A673 (cell line): ENCODE data around the gene TRIM50. TPM values are rescaled to one million over a fixed set of nuclear protein-coding genes. Genes with fewer than 3 reads are reported as not detected.
"Not testable (repeated sequence)": the region's sequence is repeated elsewhere in the genome, so short reads cannot be mapped to it uniquely, and the experiment has no call there.

Experiments
- BruUV-seq: library from RNA; stranded (reverse); fragments of 400-500 nt; replicated peaks from 2 replicates; lab custom pipeline; 2021; lab: Mats Ljungman, UMichigan
- CTCF ChIA-PET: fragments of 300-600 bp; sonication (Branson Sonifier 250); formaldehyde crosslinking; loops from one replicate; lab custom pipeline; 2022; ENCODE audit warnings: antibody characterized with exemption; lab: Charles Lee
- POLR2A ChIA-PET: fragments of 300-600 bp; sonication (Branson Sonifier 250); formaldehyde crosslinking; loops from one replicate; lab custom pipeline; 2022; ENCODE audit warnings: antibody characterized with exemption; ENCODE audit not compliant: low non-redundant PET; lab: Charles Lee
- DNase-seq: peaks from one replicate; pipeline ENCODE4 v3.0.0-alpha.2; 2015; ENCODE audit warnings: low spot score
- H3K27ac ChIP-seq: fragments of 200-600 bp; sonication (generic); 2 replicates; pipeline ENCODE4 v1.5.1; 2016; ENCODE audit warnings: mixed run types, low read depth, mild to moderate bottlenecking, mixed read lengths, antibody characterized with exemption, low read length; ENCODE audit not compliant: poor library complexity, severe bottlenecking
- H3K27me3 ChIP-seq: fragments of 200-600 bp; sonication (generic); replicated peaks from 2 replicates; pipeline ENCODE4 v1.6.1; 2017; ENCODE audit warnings: mixed run types, low read depth, mild to moderate bottlenecking, mixed read lengths, antibody characterized with exemption, low read length; ENCODE audit not compliant: insufficient read depth, poor library complexity
- H3K36me3 ChIP-seq: fragments of 200-600 bp; sonication (generic); 2 replicates; pipeline ENCODE4 v1.6.1; 2016; ENCODE audit warnings: mixed run types, mild to moderate bottlenecking, mixed read lengths, antibody characterized with exemption, low read length; ENCODE audit not compliant: insufficient read depth, poor library complexity, severe bottlenecking
- H3K4me1 ChIP-seq: fragments of 200-600 bp; sonication (generic); 2 replicates; pipeline ENCODE4 v1.6.1; 2017; ENCODE audit warnings: mixed run types, mild to moderate bottlenecking, mixed read lengths, antibody characterized with exemption, low read length; ENCODE audit not compliant: insufficient read depth, poor library complexity, severe bottlenecking
- H3K4me3 ChIP-seq: fragments of 200-600 bp; sonication (generic); 2 replicates; pipeline ENCODE4 v1.5.1; 2016; ENCODE audit warnings: low read depth, mixed run types, mild to moderate bottlenecking, mixed read lengths, low read length; ENCODE audit not compliant: poor library complexity, severe bottlenecking
- H3K9me3 ChIP-seq: fragments of 200-600 bp; sonication (generic); 2 replicates; pipeline ENCODE4 v1.6.1; 2016; ENCODE audit warnings: mixed run types, low read depth, mild to moderate bottlenecking, mixed read lengths, antibody characterized with exemption, low read length; ENCODE audit not compliant: poor library complexity, severe bottlenecking
- EZH2 ChIP-seq: fragments of 200-600 bp; sonication (generic); IDR thresholded peaks from 2 replicates; pipeline ENCODE4 v1.6.1; 2017; ENCODE audit warnings: borderline replicate concordance, low read depth, mild to moderate bottlenecking, mixed read lengths, antibody characterized with exemption, low read length; ENCODE audit not compliant: poor library complexity, severe bottlenecking
- intact Hi-C: fragments of 100-400 bp; cut with micrococcal nuclease; formaldehyde crosslinking; loops from one replicate; pipeline ENCODE4 v1.10.0; 2022; ENCODE audit not compliant: unreplicated experiment
- total RNA-seq: library from RNA; stranded (reverse); gene quantifications from 2 replicates; pipeline ENCODE4 v1.2.3, GENCODE V29; 2021
- TF ChIP-seq, protein P1 (sequence below): fragments of 300-800, 200-600 bp; sonication (generic); conservative IDR thresholded peaks from 2 replicates; pipeline ENCODE4 v1.5.1; 2017; ENCODE audit warnings: low read depth, mild to moderate bottlenecking, antibody characterized with exemption, low read length, moderate library complexity, mixed read lengths

The TRIM50 gene
- total RNA-seq, 1 experiment from 2014 or later: not detected

DNA sequence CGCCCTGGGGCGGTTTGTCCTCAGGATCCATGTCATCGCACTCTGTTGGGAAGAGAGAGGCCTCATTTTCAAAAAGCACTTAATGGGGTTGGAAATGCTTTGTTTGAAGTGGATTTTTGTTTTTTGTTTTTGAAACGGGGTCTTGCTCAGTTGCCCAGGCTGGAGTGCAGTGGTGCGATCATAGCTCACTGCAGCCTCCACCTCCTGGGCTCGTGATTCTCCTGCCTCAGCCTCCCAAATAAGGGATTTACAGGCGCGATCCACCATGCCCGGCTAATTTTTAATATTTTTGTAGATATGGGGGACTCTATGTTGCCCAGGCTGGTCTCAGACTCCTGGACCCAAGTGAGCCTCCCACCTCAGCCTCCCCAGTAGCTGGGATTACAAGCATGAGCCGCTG, 814 bp upstream of the TRIM50 start:
- H3K4me3 ChIP-seq: no peak overlapping the region
- H3K27ac ChIP-seq: no peak overlapping the region
- no TSS peak for BruUV-seq
- TF ChIP-seq, protein P1, sequence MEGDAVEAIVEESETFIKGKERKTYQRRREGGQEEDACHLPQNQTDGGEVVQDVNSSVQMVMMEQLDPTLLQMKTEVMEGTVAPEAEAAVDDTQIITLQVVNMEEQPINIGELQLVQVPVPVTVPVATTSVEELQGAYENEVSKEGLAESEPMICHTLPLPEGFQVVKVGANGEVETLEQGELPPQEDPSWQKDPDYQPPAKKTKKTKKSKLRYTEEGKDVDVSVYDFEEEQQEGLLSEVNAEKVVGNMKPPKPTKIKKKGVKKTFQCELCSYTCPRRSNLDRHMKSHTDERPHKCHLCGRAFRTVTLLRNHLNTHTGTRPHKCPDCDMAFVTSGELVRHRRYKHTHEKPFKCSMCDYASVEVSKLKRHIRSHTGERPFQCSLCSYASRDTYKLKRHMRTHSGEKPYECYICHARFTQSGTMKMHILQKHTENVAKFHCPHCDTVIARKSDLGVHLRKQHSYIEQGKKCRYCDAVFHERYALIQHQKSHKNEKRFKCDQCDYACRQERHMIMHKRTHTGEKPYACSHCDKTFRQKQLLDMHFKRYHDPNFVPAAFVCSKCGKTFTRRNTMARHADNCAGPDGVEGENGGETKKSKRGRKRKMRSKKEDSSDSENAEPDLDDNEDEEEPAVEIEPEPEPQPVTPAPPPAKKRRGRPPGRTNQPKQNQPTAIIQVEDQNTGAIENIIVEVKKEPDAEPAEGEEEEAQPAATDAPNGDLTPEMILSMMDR: no peak
- TF ChIP-seq EZH2: no peak
- POLR2A ChIA-PET: no interaction called here
- intact Hi-C loops: no loop called here
- H3K36me3 ChIP-seq: no peaks in the 10 kb centered on the region
- CTCF ChIA-PET: no interaction called here
- H3K27me3 ChIP-seq: no peaks in the 10 kb centered on the region
- no peaks in the 10 kb centered on the region for H3K9me3 ChIP-seq
- DNase-seq: no peak
- no peaks in the 10 kb centered on the region for H3K4me1 ChIP-seq

DNA sequence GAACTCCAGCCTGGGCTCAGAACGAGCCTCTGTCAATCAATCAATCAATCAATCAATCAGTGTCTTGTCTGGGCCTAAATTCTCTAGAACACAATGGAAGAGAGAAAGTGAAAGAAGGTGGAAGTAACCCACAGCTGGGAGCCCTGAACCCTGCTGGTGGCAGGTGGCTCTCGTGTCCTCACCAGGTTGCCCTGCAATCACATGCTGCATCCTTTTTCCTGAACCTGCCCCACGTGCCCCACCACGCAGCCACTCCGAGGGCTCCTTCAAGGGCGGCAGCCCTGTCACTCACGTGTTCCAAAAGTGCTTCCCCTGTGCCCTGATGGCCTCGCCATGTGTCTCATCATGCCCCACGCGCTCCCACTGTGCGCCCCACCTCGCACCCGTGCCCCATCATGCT, 433 bp downstream of the TRIM50 start:
- H3K4me3 ChIP-seq, CTCF ChIA-PET, BruUV-seq, H3K9me3 ChIP-seq, H3K36me3 ChIP-seq, intact Hi-C loops, DNase-seq, H3K27ac ChIP-seq, H3K27me3 ChIP-seq, H3K4me1 ChIP-seq: not testable (repeated sequence)
- POLR2A ChIA-PET: interaction anchor here (0.6 kb wide), 1 partner anchor 499 kb away, joined by 3 read pairs; no protein-coding TSS in a partner anchor

DNA sequence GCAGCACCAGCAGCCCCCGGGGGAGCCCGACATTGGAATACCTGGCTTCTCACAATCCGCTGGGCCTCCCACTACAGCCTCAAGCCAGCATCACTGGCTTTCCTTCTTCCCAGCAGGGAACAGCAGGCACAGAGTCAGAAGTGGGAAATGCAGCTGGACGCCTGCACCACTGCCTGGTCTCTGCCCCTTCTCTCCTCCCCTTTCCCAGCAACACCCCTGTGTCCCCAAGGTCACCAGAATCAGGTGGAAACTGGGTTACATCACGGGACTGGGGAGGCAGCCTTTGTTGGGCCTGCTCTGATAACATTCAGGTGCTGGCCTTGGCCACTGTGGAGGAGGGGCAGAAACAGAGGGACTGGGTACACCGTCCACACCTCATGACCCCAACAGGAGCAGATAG, 2.5 kb downstream of the TRIM50 start:
- ChIA-PET CTCF (interaction anchor here (1.6 kb wide), 1 partner anchor 126 kb away, joined by 6 read pairs; no protein-coding TSS in a partner anchor), POLR2A (interaction anchor here (0.6 kb wide), 1 partner anchor 276 kb away, joined by 6 read pairs; no protein-coding TSS in a partner anchor)
- DNase-seq, intact Hi-C loops, H3K4me3 ChIP-seq, H3K27ac ChIP-seq, H3K27me3 ChIP-seq, H3K9me3 ChIP-seq, H3K36me3 ChIP-seq, H3K4me1 ChIP-seq, BruUV-seq: not testable (repeated sequence)

DNA sequence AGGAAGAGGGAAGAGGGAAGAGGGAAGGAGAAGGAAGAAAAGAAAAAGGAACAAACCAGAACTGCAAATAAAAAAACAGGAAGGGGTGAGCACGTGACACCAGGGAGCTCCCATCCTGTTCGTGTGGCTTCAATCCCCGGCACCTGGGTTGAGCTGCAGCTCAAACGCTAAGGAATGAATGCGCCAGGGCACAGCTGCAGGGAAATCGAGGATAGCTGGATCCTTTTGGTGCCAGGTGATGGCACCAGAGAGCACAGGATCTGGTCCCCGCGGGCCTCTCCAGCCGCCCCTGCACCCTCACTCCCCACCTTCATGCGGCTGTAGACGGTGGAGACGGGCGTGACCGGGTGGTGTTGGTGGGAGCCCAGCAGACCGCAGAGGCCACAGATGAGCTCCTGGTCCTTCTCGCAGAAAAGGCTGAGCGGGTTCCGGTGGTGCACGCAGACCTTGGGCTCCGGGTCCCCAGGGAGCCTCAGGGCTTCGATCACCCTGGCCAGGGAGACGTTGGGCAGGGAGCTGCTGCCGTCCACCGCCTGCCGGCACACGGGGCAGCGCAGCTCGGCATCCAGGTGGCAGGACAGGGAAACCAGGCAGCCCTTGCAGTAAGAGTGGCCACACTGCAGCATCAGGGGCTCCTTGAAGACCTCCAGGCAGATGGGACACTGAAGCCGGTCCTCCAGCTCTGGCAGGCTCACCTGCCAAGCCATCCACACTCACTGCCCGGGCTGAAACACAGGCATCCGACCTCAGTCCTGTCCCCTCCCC, 3.6 kb downstream of the TRIM50 start:
- intact Hi-C loops: loop anchor here (5.0 kb wide), 1 partner anchor 128 kb away; no protein-coding TSS in a partner anchor
- H3K27me3 ChIP-seq, H3K9me3 ChIP-seq, H3K36me3 ChIP-seq, H3K4me1 ChIP-seq, BruUV-seq, H3K27ac ChIP-seq, H3K4me3 ChIP-seq, POLR2A ChIA-PET: not testable (repeated sequence)
- CTCF ChIA-PET: interaction anchor here (0.5 to 1.6 kb wide), 7 partner anchors 9 to 447 kb away, joined by 3 to 10 read pairs (median 4); no protein-coding TSS in a partner anchor
- TF ChIP-seq, protein P1: peak; percentile 64
- DNase-seq: peak; percentile 75

DNA sequence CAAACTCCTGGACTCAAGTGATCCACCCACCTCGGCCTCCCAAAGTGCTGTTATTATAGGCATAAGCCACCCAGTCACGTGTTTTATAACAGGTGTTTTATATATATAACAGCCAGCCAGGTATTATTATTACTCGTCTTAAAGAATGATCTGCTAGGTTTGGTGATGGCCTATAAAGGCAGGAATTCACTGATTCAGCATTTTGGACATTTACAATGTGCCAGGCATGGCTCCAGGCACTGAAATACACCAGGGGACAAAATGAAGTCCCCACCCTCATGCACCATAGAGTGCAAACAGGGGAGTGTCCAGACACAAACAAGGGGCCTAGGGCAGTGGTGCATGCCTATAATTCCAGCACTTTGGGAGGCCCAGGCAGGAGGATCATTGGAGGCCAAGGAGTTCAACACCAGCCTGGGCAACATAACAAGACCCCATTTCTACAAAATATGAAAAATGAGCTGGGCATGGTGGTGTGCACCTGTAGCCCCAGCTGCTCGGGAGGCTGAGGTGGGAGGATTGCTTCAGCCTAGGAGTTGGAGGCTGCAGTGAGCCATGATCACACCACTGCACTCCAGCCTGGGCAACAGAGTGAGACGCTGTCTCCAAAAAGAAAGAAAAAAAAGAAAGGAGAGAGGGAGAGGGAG, 4.3 kb downstream of the TRIM50 start:
- BruUV-seq, POLR2A ChIA-PET, H3K27me3 ChIP-seq, H3K36me3 ChIP-seq, DNase-seq, H3K4me3 ChIP-seq, H3K9me3 ChIP-seq, H3K4me1 ChIP-seq, H3K27ac ChIP-seq: not testable (repeated sequence)
- CTCF ChIA-PET: interaction anchor here (0.5 to 1.6 kb wide), 6 partner anchors 9 to 297 kb away, joined by 3 to 10 read pairs (median 4); no protein-coding TSS in a partner anchor
- intact Hi-C loops: loop anchor here (5.0 kb wide), 1 partner anchor 129 kb away; no protein-coding TSS in a partner anchor
